ENCODE data around the gene PACS1. TPM values are rescaled to one million over a fixed set of nuclear protein-coding genes. Genes with fewer than 3 reads are reported as not detected.

The PACS1 gene
- total RNA-seq, 2 experiments from 2014 or later: 59.5 to 62.7 TPM

- CTCF ChIA-PET: interaction anchor here (0.5 kb wide), 1 partner anchor 32 kb away, joined by 3 read pairs; no protein-coding TSS in a partner anchor
- POLR2A ChIA-PET: no interaction called here
Observed at GRCh38 chr11:66189031-66189745, 119.1 kb downstream of the PACS1 start.

DNA sequence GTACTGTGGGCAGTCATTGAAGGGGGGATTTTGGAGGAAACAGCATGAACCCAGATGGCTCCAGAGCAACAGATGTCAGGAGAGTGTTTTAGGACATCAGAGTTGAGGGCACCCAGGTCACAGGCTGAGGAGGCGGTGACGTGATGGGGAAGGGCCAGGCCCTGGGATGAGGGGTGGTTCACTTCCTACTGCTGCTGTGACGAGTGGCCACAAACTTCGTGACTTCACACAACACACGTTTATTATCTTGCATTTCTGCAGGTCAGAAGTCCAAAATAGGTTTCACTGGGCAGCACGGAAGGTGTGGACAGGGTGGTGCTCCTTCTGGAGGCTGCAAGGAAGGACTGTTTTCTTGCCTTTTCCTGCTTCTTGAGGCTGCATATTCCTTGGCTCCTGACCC, 120.7 kb downstream of the PACS1 start:
- CTCF ChIA-PET: no interaction called here
- POLR2A ChIA-PET: no interaction called here

DNA sequence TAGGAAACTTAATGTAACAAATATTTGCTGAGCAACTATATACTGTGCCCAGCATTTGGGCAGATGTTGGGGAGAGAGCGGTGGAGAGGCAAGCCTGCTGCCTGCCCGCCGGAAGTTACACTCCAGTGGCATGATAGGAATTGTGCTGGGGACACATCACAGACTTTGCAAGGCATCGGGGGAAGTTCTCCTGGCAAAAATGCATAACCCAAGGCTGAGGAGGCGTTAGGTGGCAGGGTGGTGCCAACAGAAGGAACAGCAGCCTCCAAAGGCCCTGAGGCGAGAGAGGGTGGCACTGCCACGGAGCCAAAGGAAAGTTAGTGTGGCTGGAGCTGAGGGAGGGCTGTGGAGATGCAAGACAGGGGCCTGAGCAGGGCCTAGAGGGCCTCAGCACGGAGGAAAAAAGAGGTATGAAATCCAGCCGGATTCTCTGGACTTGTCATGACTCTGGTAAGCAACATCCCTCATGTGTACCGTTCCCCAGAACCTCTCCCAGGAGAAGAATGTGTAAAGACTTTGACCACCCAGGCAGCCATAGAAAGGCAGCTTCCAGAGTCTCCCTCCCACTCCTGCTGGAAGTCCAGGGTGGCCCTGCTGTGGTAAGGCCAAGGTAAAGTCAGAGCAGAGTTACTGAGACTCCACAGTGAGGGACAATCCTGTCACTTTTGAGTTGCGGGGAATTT, 122.2 kb downstream of the PACS1 start:
- POLR2A ChIA-PET: no interaction called here

DNA sequence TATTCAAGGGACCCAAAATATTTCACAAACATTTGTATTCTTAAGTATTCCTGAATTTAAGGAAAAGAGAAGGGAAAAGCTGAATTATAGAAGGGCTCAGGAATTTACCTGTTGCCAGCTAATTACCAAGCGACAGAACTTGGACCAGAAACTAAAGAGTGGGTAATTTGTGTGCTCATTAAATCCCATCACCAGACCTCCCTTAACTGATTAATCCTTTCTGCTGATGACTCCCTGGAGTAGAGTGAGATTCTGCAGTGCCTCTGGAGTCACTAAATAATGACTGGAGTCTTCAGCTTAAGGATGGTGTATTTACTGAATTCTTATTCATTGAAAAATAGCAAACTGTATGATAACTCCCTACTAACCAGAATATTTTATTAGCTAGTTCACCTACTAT, 124.3 kb downstream of the PACS1 start:
- ChIA-PET POLR2A (interaction anchor here (0.6 kb wide), 1 partner anchor 341 kb away, joined by 5 read pairs; no protein-coding TSS in a partner anchor), CTCF (no interaction called here)

More for the DNA sequence above, 122.2 kb downstream of the PACS1 start:
- CTCF ChIA-PET: no interaction called here

DNA sequence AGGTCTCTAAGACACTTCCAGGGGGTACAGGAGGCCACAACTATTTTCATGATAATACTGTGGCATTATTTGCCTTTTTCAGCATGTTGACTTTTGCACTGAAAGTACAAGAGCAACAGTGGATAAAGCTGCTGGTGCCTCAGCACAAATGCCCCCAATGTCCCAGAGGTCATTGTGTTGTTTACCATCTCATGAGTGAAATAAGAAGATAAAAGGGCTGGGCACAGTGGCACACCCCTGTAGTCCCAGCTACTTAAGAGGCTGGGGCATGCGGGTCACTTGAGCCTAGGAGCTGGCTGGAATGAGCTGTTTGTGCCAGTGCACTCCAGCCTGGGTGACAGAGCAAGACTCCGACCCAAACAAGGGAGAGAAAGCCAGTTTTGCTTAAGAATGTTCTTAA, 125.8 kb downstream of the PACS1 start:
- ChIA-PET POLR2A (no interaction called here), CTCF (interaction anchor here (0.6 to 1.0 kb wide), 2 partner anchors 25 to 293 kb away, joined by 3 to 4 read pairs; no protein-coding TSS in a partner anchor)

DNA sequence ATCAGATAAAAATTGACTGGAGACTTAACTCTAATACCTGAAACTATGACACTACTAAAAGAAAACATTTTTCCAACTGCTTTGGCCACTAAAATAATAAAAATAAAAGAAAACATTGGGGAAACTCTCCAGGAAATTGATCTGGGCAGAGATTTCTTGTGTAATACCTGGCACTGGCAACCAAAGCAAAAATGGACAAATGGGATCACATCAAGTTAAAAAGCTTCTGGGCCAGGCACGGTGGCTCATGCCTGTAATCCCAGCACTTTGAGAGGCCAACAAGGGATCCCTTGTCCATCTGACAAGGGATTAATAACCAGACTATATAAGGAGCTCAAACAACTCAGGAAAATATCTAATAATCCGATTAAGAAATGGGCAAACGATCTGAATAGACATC, 133.8 kb downstream of the PACS1 start:
- ChIA-PET POLR2A (no interaction called here), CTCF (no interaction called here)

DNA sequence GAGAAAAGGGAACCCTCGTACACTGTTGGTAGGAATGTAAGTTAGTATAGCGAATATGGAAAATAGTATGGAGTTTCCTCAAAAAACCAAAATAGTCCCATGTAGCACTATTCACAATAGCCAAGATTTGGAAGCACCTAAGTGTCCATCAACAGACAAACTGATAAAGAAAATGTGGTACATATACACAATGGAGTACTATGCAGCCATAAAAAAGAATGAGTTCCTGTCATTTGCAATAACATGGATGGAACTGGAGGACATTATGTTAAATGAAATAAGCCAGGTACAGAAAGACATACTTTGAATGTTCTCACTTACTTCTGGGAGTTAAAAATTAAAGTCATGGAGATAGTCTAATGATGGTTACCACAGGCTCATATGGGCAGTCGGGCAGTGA, 134.3 kb downstream of the PACS1 start:
- ChIA-PET CTCF (no interaction called here), POLR2A (no interaction called here)

GRCh38 chr11:66207816-66208215, 137.7 kb downstream of the PACS1 start:
- ChIA-PET POLR2A (no interaction called here), CTCF (no interaction called here)

DNA sequence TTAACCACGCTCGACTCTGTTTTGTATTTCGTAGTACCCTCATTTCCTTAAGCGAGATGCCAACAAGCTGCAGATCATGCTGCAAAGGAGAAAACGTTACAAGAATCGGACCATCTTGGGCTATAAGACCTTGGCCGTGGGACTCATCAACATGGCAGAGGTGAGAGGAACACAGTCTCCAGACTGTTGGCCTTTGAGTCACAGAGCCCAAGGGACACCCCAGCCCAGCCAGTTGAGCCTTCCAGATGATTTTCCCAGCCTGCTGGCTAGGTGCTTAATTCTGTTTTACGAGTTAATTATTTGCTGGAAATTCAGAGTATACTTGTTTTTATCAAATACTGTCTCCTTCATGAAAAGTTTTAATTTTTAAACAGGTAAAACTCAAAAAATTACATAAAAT, 141.0 kb downstream of the PACS1 start:
- POLR2A ChIA-PET: no interaction called here
- CTCF ChIA-PET: no interaction called here

- ChIA-PET POLR2A (no interaction called here), CTCF (no interaction called here)
Observed at GRCh38 chr11:66216911-66217310, 146.8 kb downstream of the PACS1 start.

DNA sequence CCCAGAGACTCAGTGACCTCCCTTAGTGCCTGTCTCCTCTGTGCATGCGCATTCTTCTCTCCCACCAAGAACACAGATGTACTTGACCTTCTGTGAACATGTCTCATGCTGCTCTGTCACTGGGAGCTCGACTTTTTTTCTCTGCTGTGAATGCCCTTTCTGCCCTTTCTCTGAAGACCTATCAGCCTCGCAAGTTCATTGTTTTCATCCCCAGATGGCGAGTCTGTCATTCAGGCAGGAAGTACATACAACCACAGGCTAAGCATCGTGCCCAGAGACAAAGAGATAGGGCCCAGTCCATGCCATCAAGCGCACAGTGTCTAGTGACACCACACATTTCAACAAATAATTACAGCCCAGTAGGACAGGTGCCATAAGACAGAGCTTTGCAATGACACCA, 148.0 kb downstream of the PACS1 start:
- ChIA-PET CTCF (no interaction called here), POLR2A (interaction anchor here (0.6 kb wide), 1 partner anchor 137 kb away, joined by 3 read pairs; no protein-coding TSS in a partner anchor)

DNA sequence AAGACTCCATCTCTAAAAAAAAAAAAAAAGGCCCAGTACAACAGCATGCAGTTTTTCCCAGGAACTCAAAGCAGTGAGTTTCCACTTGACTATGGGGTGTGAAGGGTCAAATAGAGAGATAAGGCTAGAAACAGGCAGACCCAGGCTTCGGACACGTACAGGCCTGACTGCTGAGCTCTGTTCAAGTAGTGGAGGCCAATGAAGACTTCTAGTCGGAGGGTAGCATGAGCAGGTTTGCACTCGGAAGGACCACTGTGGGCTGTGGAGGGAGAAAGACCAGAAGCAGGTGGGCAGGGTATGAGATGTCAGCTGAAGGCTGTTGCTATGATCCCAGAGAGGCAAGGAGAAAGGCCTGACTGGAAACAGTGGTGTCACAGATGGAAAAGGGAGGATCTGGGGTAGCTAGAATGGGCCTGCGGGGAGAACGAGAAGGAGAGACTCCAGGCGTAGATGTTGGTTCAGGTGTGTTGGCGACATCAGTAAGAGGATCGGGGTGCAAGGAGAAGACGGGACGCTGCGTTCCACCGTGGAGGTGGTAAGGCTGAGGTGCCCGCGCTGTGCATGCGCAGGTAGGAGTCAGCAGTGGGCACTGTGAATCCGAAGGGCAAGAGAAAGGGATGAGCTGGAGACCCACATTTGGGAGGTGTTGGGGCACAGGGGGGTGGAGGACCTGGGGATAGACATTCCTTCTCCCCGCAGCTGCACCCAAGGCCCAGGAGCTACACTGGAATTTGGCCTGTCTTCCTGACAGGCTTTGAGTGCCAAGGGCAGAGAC, 149.0 kb downstream of the PACS1 start:
- ChIA-PET POLR2A (no interaction called here), CTCF (no interaction called here)

DNA sequence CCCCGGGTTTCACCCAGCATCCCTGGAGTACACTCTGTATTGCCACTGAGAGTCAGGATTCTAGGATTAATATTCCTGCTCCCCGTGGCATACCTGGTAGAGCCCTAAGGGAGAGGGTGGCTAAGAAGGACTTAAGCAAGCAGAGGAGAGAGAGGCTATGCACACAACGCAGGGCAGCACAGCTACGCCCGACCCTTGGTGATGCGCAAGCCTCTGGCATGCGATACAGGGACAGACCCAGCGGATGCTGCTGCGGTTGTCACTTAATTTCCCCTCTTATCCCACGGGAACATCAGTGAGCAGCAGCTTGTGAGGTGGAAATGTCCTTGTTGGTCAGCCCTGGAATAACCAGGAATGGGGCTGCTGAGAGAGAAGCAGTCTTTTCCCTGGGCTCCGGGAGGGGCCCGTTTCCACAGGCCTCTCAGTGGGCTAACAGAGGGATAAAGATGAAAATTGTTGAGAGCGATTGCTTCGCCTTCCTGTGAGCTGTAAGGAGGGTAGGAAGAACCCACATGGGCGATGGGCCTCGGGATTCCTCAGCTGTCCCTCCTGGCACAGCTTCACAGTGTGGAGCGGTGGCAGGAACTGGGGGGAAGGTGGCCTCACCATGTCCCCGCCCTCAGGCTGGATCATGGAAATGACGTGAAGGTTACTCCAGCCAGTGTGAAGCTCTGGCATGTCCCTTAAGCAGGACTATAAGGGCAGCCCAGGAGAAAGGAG, 149.9 kb downstream of the PACS1 start:
- ChIA-PET CTCF (interaction anchor here (1.5 kb wide), 1 partner anchor 291 kb away, joined by 3 read pairs; the partner anchor contains the start of gene BBS1), POLR2A (interaction anchor here (0.6 kb wide), 1 partner anchor 94 kb away, joined by 4 read pairs; no protein-coding TSS in a partner anchor)

DNA sequence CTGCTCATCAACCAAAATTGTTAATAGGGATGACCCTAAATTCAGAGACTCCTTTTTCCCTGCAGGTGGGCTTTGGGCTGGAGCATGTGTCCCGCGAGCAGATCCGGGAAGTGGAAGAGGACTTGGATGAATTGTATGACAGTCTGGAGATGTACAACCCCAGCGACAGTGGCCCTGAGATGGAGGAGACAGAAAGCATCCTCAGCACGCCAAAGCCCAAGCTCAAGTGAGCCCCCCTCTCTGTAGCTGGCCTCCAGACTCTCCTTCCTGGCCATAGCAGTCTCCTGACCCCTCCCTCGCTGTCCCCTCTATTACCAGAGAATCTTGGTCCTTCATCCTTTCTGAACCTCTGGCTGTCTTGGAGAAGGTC, 150.5 kb downstream of the PACS1 start:
- ChIA-PET CTCF (interaction anchor here (1.5 to 2.4 kb wide), 2 partner anchors 45 to 290 kb away, joined by 3 to 9 read pairs; partner anchors contain the start of gene BBS1), POLR2A (interaction anchor here (0.6 kb wide), 1 partner anchor 94 kb away, joined by 4 read pairs; no protein-coding TSS in a partner anchor)

DNA sequence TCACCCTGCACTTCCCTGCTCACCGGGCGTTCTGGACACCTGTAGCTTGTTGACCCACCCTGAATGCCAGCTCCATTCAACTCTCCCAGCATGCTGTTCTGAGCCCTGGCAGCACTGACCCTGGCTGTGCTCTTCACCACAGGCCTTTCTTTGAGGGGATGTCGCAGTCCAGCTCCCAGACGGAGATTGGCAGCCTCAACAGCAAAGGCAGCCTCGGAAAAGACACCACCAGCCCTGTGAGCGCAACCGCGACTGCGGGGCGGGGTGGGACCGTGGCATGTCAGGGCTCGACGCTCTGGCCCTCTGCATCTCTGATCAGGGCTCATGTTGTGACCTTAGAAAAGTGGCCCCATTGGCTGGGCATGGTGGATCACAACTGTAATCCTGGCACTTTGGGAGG, 150.9 kb downstream of the PACS1 start:
- CTCF ChIA-PET: interaction anchor here (1.5 to 2.4 kb wide), 4 partner anchors 41 to 290 kb away, joined by 3 to 9 read pairs (median 6); partner anchors contain the start of genes BBS1 and YIF1A
- POLR2A ChIA-PET: no interaction called here

GRCh38 chr11:66221726-66222236, 151.7 kb downstream of the PACS1 start:
- POLR2A ChIA-PET: interaction anchor here (0.7 kb wide), 1 partner anchor 67 kb away, joined by 3 read pairs; the partner anchor contains the start of gene YIF1A
- CTCF ChIA-PET: interaction anchor here (0.7 to 2.4 kb wide), 14 partner anchors 8 to 227 kb away, joined by 3 to 9 read pairs (median 4); partner anchors contain the start of gene YIF1A

- ChIA-PET CTCF (interaction anchor here (0.7 to 2.4 kb wide), 26 partner anchors 9 to 736 kb away, joined by 3 to 9 read pairs (median 4); partner anchors contain the start of genes CNIH2, PC, RAB1B and YIF1A), POLR2A (interaction anchor here (0.6 kb wide), 1 partner anchor 36 kb away, joined by 3 read pairs; no protein-coding TSS in a partner anchor)
Observed at GRCh38 chr11:66222358-66223149, 152.5 kb downstream of the PACS1 start.

Measured in activated CD8-positive, alpha-beta memory T cell treated with anti-CD3 and anti-CD28 coated beads for 36 hours (primary cell).